Transverse colon (tissue), 4 donors: ENCODE measurements around the gene TM4SF5.

Experiments used
- CTCF ChIP-seq, 5 experiments: fragments of 200-600 bp in 3 of 5; fragments of 450-650 bp in 2 of 5; sonication (generic) in 3 of 5; IDR thresholded peaks; 1 replicate in 2 of 5; 2 replicates in 3 of 5; pipeline ENCODE4 v1.5.1; 2016 to 2017; ENCODE audit warnings: antibody characterized with exemption in 5 of 5, inconsistent platforms in 3 of 5, mild to moderate bottlenecking in 2 of 5, moderate library complexity in 1 of 5
- EP300 ChIP-seq: sonication (generic); formaldehyde crosslinking; IDR thresholded peaks from one replicate; pipeline ENCODE4 v1.6.1; 2017; ENCODE audit warnings: antibody characterized with exemption, low read depth
- POLR2AphosphoS5 ChIP-seq, 3 donors: sonication (generic); formaldehyde crosslinking; IDR thresholded peaks; one replicate each; pipeline ENCODE4 v1.6.1; 2016; ENCODE audit warnings: antibody characterized with exemption in 3 of 3

- TF ChIP-seq POLR2AphosphoS5 (IDR thresholded peaks at IDR 0.05) (no peak), EP300 (no peak), CTCF (IDR thresholded peaks at IDR 0.05) (no peak)
These were observed 24.9 kb downstream of the TM4SF5 start for GRCh38 chr17:4796552-4796920.
